T follicular helper cell (primary cell): Measurements from ENCODE around the gene NCOA6.
"Not testable (repeated sequence)": the region's sequence is repeated elsewhere in the genome, so short reads cannot be mapped to it uniquely, and the experiment has no call there.

Source experiments
- DNase-seq: peaks from one replicate; pipeline ENCODE4 v3.0.0-alpha.2; 2020; ENCODE audit warnings: low read depth

NCOA6 gene

DNA sequence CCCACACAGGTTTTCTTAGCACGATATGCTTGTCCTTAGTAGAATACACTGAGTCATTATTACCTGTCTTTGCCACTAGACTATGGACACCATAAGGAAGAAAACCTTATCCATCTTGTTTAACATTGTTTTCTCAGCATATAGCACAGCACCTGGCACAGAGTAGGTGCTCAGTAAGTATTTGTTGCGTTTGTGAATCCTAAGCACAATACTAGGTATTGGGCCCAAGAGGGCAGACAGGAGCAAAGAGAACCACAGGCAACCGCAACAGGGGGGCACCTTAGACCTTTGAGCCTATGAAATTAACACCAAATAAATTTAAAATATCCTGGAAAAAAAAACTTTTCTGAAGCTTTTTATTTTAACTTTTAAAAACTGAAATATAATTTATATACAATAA, 3.7 kb upstream of the NCOA6 start:
- DNase-seq = no peak

DNA sequence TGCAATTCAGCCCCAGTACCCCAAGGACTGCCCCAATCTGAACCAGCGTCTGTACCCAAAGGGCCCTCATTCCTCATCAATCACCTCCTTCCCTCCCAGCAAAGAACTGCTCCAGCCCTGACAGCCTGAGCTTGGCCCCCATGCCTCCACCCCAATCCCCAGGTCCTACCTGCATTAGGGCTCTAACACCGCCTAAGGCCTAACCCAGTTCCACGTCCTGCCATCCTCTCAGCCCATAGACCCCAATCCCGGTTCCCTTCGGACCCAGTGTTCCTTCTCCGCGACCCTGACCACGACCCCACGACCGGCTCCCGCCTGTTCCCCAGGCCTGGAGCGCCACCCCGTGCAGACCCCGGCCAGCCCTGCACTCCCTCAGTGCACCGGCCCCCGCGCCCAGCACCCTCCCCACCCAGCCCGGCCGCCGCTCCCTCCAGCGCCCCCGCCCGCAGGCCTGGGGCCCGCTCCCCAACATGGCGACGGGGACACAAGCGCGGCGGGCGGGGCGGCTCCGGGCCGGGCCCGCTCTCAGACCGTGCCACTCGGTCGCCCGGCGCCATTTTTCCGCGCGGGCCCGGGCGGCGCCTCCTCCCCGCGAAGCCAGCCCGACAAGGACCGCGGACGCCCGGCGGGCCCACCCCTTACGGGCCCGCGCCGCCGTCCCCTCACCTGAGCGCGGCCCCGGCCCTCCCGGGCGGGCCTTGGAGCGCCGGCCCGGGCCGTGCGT, 483 bp downstream of the NCOA6 start:
- peak; percentile 52 for DNase-seq

DNA sequence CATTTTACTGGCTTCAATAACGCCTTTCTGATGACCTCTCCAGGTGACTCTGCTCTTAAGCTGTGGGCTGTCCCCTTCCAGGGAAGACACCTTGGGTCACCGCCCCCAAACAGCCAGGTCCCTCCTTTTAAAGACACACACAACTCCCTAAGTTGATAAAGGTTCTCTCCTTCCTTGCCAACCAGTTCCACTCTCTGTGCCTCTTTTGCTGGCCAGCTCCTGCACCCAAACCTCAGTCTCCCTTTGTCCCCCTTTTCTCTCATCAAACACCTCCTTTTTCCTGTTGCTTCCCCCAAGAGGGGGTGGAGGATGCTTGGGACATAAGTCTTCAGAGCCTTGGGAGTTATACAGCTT, 1.0 kb downstream of the NCOA6 start:
- peak; percentile 57 for DNase-seq

DNA sequence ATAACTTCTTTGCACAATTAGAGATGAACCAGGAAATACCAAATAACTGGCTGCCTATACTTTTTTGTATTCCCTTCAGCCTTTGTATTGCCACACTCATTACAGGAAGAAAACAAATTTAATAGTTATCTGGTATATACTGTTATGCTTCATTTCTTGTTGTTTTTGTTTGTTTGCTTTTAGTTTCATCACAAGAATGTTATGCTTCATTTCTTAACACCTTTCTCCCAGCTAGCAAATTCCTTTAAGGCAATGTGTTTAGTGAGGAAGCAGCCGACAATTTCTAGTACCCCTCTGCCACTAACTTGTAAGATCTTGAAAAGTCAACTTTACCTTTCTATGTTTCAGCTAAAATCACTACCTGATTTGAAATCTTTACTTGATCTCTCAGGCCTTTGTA, 1.4 kb downstream of the NCOA6 start:
- DNase-seq = no peak

DNA sequence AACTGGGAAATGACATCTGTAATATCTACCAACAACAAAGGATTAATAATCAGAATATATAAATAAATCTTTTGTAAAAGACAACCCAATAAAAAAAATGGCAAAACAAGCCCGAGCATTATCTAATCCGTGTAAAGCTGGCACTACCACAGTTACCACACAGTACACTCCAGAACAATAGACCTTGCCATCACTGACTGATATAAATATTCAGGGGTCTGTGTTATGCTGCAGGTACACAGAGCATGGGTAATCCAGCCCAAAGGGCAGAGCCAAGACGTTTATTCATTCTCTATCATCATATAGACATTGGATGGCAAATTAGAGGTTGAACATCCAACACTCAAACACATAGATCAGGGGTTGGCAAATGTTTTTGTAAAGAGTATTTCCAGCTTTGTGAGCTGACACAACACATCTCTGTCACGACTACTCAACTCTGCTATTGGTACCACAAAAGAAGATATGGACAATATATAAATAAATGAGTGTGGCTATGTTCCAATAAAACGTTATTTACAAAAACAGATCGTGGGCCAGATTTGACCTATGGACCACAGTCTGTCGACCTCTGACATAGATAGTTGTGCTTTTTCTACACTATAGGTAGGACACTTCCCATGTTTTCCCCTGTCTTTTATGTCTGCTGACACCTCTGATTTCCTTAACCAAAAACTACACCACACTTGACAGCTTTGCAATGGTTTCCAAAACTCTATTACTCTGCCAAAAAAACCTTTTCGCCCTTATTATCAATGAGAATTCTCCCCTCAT, 4.5 kb downstream of the NCOA6 start:
- DNase-seq = no peak

DNA sequence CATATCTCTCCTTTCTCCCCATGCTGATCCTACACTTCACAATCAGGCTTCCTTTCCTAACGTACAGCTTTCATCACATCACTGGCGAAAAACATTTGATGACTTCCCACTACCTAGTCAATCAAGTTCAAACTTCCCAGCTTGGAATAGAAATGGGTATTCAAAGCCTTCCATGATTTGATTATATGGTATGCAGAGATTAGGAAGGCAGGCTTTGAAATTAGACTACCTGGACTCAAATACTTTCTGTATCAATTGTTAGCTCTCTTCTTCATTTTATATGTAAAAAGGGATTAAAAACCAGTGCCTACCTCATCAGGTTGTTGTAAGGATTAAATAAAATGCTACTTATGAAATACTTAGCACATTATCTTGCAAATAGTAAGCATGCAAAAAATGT, 7.7 kb downstream of the NCOA6 start:
- no peak for DNase-seq

DNA sequence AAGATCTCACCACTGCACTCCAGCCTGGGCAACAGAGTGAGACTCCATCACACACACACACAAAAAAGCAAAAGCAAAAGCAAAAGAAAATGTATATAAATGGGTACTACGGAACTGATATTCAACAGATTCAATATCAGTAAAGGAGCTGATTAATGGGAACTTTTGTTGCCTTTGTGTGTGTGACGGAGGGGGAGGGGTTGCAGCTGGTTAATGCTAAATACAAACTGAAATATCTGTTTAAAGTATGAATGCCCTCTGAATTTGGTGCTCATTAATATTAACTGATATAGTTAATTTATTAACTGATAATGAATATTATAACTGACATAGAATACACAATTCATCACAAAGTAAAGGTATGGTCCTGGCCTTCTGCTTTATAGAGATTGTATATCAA, 8.4 kb downstream of the NCOA6 start:
- no peak for DNase-seq

DNA sequence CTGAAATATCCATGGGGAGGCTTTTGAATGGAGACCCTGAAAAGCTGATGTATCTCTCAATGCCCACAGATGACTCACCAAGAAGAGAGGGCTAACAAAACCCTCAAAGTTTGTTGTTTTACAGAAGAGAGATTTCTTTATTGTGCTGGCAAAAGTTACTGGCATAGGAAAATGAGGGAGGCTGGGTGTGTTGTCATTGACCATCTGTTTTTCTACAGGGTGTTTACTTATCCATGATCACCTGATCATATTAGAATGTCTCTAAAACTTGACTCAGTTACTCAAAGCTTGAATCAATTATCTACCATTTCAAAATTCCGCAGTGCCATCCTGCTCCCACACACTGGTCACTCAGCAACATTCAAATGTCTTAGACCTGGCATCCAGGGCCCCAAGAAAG, 9.8 kb downstream of the NCOA6 start:
- DNase-seq = no peak

DNA sequence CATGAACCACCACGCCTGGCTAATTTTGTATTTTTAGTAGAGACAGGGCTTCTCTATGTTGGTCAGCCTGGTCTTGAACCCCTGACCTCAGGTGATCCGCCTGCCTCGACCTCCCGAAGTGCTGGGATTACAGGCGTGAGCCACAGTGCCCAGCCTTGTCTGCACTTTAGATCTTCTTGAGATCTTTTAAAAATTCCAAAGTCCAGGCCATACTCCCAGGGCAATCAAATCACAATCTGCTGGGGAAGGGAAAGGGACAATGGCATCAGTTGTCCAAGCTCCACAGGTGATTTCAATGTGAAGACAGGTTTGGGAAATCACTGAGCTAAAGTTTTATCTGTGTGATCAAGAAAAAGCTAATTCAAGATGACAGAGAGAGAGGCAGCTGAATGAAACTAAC, 16.9 kb downstream of the NCOA6 start:
- DNase-seq = no peak

DNA sequence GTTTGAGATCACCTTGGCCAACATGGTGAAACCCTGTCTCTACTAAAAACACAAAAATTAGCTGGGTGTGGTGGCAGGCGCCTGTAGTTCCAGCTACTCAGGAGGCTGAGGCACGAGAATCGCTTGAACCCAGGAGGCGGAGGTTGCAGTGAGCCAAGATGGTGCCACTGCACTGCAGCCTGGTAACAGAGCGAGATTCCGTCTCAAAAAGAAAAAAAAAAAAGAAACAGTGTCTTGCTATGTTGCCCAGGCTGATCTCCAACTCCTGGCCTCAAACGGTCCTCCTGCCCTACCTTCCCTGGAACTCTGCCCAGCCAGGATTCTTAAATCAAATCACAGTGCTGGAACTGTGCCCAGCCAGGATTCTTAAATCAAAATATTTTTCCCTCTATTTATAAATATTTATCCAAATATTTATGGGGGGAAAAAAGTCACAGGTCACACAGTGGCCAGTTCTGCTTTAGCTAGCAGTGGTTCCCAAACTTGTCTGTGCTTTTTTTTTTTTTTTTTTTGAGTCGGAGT, 17.4 kb downstream of the NCOA6 start:
- not testable (repeated sequence) for DNase-seq

DNA sequence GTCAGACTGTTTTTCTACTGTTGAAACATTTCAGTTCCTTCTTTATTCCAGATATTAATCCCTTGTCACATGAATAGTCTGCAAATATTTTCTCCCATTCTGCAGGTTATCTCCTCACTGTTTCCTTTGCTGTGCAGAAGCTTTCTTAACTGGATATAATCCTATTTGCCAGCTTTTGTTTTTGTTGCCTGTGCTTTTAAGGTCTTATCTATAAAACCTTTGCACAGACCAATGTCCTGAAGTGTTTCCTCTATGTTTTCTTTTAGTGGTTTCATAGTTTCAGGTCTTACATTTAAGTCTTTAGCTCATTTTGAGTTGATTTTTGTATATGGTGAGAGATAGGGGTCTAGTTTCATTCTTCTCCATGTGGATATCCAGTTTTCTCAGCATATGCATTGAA, 19.2 kb downstream of the NCOA6 start:
- no peak for DNase-seq

DNA sequence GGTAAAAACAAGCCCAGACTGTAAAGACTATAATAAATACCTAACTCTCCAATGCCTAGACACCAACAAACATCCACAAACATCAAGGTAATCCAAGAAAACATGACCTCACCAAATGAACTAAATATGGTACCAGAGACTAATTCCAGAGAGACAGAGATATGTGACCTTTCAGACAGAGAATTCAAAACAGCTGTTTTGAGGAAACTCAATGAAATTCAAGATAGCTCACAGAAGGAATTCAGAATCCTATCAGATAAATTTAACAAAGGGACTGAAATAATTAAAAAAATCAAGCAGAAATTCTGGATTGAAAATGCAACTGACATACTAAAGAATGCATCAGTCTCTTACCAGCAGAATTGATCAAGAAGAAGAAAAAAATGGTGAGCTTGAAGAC, 26.6 kb downstream of the NCOA6 start:
- DNase-seq = no peak

DNA sequence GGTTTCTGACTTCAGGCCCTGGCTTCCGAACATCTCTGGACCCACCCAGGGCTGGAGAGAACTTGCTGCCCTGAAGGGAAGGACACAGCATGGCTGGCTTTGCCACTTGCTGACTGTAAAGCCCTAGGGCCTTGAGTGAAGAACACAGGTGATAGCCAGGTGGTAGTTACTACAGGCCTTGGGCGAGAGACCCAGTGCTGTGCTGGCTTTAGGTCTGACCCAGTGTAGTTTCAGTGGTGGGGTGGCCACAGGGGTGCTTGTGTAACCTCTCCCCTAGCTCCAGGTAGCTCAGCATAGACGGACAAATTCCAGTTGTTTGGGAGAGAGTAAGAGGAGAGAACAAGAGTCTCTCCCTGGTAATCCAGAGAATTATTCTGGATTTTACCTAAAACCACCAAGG, 27.1 kb downstream of the NCOA6 start:
- no peak for DNase-seq

DNA sequence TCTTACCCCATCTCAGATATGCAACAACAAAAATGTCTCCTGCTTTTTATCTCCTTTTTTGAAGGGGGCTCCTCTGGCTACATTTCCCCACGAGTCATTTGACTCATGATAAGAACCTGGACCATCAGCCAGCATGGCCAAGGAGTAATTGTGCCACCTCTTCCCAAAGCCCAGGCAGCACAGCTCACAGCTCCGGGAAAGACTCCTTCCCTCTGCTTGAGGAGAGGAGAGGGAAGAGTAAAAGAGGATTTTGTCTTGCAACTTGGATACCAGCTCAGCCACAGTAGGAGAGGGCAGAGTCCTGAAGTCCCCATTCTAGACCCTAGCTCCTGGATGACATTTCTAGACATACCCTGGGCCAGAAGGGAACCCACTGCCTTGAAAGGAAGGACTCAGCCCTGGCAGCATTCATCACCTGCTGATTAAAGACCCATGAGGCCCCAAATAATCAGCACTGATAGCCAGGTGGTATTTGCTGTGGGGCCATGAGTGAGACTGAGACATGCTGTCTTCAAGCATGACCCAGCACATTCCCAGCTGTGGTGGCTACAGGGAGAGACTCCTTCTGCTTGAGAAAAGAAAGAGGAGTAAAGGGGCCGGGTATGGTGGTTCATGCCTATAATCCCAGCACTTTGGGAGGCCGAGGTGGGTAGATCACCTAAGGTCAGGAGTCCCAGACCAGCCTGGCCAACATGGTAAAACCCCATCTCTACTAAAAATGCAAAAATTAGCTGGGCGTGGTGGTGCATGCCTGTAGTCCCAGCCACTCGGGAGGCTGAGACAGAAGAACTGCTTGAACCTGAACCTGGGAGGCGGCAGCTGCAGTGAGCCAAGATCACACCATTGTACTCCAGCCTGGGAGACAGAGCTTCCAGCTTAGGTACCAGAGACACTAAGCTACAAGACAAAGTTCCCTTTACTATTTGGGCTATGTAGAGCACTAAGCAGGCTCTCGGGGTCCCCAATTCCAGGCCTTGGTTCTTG, 28.1 kb downstream of the NCOA6 start:
- DNase-seq = no peak

DNA sequence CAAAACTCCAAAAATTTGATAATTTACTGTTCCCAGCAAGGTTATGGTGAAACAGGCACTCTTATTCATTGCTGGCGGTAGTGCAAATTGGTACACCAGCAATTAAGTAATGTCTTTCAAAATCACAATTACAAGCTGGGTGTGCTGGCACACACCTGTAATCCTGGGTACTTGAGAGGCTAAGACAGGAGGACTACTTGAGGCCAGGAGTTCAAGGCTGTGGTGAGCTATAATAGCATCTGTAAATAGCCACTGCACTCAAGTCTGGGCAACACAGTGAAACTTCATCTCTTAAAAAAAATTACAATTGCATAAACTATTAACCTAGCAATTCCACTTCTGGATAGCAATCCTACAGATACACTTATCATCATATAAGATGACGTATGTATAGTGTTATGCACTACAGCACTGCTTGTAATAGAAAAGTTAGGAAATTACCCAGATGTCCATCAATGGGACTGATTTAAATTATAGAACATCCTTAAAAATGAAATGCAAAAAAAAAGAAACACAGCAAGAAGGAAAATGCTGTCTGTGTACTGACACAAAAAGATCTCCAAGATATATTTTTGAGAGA, 31.4 kb downstream of the NCOA6 start:
- DNase-seq = no peak

DNA sequence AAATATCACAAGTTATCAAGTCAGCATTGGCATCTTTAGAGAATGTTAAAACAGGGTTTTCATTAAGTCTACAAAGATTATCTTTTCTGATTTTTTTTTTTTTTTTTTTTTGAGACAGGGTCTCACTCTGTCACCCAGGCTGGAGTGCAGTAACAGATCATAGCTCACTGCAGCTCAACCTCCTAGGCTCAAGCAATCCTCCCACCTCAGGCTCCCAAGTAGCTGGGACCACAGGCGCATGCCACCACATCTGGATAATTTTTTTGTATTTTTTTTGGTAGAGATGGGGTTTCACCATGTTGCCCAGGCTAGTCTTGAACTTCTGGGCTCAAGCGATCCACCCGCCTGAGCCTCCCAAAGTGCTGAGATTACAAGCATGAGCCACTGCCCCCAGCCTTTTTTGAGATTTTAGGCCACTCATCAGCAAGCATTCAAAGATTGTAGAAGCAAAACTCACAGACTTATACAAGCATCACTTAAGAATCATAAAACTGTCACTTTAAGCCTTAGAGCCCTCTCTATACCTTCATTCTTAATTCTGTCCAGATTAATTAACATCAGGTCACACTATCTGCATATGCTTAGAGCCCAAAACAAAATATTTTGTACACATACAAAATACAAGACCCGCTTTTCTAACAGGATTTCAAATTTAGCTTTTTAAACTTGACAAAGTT, 32.6 kb downstream of the NCOA6 start:
- DNase-seq = no peak

DNA sequence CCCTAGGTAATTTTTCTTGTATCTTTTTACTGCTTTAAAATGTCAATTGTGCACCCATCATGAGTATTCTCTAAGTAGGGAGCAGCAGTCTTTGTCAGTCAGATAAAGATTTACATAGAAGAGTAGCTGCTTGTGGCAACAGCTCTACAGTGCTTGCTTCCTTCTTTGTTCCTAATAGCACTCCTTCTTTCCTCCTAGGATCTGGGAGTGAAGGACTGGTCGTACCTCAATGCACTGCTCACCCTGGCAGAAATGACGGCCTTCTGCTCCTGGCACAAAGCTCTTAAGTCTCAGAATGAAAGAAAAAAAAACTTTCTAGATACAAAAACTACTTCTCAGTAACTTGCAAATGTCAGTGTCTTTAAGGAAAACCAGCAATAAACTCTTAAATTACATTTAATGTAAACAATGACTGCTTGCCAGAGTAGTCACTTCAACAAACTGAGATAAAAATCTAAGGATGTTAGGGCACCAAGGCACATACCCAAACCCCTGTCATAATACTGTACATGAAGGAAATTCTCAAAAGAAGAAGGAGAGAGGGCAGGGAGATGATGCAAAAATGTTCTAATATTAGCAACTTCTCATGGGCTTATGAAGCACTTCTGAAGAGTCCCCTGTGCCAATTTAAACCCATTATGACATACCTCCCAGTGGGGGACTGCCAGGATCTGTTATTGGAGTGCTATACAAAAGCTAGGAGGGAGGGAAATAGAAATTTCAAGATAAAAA, 34.0 kb downstream of the NCOA6 start:
- no peak for DNase-seq

DNA sequence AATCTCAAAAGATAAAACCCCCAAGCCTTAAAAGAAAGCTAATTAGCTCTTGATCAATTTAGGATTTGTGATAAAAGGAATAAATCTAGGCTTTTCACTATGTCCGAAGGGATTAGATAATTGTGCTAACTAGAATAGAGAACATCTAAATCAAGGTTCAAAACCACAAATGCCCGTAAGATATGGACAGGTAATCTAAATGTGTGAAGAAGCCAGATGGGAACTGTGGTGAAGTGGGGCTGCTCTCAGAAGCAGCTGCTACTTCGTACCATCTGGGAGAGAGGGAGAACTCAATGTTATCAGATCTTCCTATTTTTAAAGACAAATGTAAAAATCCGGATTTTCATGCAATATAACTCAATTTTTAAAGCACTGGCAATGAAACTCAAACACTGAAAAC, 44.2 kb downstream of the NCOA6 start:
- DNase-seq = no peak

DNA sequence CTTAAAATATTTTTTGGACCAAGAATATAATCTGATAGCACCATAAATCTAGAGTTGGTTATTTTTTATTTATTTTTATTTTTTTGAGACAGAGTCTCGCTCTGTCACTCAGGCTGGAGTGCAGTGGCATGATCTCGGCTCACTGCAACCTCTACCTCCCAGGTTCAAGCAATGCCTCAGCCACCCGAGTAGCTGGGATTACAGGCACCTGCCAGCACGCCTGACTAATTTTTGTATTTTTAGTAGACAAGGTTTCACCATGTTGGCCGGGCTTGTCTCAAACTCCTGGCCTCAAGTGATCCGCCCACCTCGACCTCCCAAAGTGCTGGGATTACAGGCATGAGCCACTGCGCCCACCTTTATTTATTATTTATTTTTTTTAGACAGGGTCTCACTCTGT, 45.2 kb downstream of the NCOA6 start:
- DNase-seq = not testable (repeated sequence)

DNA sequence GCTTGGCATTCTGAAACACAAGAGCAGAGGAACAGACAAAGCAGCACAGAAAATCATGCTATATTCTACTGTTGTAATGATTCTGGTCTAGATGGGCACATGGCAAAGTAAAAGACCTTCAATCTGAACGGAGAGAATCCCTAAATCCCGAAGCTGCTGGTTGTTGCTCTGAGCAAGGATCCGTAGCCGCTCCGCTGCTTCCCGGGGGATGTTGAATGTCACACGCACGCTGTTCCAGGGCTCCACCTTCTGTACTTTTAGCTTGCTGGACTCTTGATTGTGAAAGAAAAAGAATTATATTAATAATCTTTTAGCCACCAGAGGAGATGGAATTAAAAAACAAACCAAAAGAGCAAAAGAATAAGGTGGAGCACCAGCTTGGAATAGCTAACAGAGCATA, 49.3 kb downstream of the NCOA6 start:
- DNase-seq = no peak

DNA sequence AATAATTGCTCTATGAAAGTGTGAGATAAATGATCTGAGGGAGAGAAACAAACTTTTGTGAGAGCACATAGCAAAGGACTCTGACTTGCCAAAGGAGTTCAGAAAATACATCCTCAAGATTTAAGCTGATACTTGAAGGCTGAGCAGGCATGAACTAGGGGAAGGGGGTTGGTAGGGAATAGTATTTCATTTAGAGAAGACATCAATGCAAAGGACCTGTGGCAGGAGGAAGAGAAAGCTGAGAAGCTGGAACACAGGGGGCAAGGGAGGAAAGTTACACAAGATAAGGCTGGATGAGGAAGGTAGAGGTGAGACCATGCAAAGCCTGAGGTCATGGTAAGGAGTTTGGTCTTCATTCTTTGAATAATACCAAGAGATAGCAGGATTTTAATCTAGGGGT, 50.6 kb downstream of the NCOA6 start:
- DNase-seq = no peak
